22Rv1 (cell line): Measurements from ENCODE around the gene NPTXR.

Experiments used
- CTCF ChIP-seq: fragments of 450-650 bp; IDR thresholded peaks from 2 replicates; pipeline ENCODE4 v1.5.1; 2017; ENCODE audit warnings: mild to moderate bottlenecking
- ZFX ChIP-seq: fragments of 450-650 bp; IDR thresholded peaks from 2 replicates; pipeline ENCODE4 v1.6.1; 2017; ENCODE audit warnings: antibody characterized with exemption, borderline replicate concordance

- TF ChIP-seq CTCF = peak; percentile 96
- no peak for TF ChIP-seq ZFX
Measured at GRCh38 chr22:38870312-38870741, 26.5 kb upstream of the NPTXR start.
